ENCODE measurements around the gene LAD1.

DNA sequence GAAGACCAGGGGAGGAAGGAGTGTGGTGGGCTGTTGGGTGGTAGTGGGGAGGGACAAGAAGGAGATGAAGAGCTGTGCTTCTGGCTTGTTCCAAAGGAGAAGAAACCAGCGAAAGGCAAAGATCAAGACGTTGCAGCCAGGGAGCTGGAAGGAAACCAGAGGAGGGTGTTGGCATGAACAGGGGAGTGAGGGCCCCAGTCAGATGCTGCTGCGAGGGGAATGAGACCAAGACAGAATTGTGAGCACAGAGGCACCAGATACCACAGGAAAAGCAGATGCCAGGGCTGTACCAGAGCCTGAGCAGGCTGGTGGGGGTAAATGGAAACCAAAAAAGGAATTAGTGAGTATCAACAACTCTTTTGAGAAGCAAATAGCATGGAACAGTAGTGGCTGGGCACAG is 6.0 kb downstream of the LAD1 start:
- TF ChIP-seq SP1 (IDR thresholded peaks at IDR 0.05) = no peak
- no peak for TF ChIP-seq ZNF384 (IDR thresholded peaks at IDR 0.05)
- TF ChIP-seq SUZ12 (IDR thresholded peaks at IDR 0.05) = no peak
- no peak for TF ChIP-seq ELF4 (IDR thresholded peaks at IDR 0.05)
- TF ChIP-seq HDGF (IDR thresholded peaks at IDR 0.05; ENCODE audit: borderline replicate concordance) = no peak
- no peak for TF ChIP-seq FOXA1 (IDR thresholded peaks at IDR 0.05)
- TF ChIP-seq CTBP1 (IDR thresholded peaks at IDR 0.05; ENCODE audit: borderline replicate concordance) = no peak
- TF ChIP-seq L3MBTL2 (conservative IDR thresholded peaks at IDR 0.05) = no peak
- TF ChIP-seq, protein P1, sequence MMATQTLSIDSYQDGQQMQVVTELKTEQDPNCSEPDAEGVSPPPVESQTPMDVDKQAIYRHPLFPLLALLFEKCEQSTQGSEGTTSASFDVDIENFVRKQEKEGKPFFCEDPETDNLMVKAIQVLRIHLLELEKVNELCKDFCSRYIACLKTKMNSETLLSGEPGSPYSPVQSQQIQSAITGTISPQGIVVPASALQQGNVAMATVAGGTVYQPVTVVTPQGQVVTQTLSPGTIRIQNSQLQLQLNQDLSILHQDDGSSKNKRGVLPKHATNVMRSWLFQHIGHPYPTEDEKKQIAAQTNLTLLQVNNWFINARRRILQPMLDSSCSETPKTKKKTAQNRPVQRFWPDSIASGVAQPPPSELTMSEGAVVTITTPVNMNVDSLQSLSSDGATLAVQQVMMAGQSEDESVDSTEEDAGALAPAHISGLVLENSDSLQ (IDR thresholded peaks at IDR 0.05) = no peak

All from HEK293T (cell line).